Left forelimb (tissue), 1 donor: ENCODE results near the gene IRF2BP2.
A peak's percentile ranks its signal among the peaks of the same experiment; 100 is the strongest.

ENCODE experiments used
- DNase-seq: peaks from one replicate; pipeline ENCODE4 v3.0.0-alpha.2; 2018; ENCODE audit warnings: low spot score

IRF2BP2 gene

GRCh38 chr1:234613128-234613875 lies 3.3 kb upstream of the IRF2BP2 start:
- DNase-seq = no peak

GRCh38 chr1:234612352-234613127 lies 2.6 kb upstream of the IRF2BP2 start:
- DNase-seq = peak; percentile 90

- no peak for DNase-seq
Measured at GRCh38 chr1:234611847-234612351, 1.9 kb upstream of the IRF2BP2 start.

- no peak for DNase-seq
Measured at GRCh38 chr1:234611225-234611846, 1.4 kb upstream of the IRF2BP2 start.

DNA sequence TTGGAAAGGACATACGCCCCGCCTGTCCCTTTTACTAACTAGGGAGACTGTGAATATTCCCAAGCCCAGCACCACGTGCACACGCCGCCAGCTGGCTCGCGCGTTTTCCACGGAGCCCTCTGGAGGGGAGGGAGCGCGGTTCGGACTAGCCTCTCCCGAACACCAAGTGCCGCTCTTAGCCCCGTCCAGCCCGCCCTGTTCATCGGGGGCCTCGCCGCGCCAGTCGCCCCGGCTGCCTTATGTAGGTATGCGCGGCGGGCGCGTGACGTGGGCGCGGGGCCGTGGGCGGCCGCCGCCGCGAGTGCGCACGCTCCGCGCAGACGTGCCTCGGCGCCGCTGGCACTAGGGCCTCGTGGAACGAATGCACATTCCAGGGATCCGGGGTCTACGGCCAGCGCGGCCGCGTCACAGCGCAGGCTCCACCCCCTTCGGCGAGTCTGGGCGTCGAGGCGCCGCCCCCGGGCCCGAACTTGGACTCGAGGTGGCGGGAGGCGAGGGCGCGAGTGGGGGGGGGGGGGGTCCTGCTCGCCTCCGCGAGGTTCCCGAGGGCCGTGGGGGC lies 767 bp upstream of the IRF2BP2 start:
- peak; percentile 96 for DNase-seq

GRCh38 chr1:234609691-234610042 lies 311 bp downstream of the IRF2BP2 start:
- DNase-seq = no peak

- no peak for DNase-seq
Measured at GRCh38 chr1:234608911-234609690, 877 bp downstream of the IRF2BP2 start.

- no peak for DNase-seq
Measured at GRCh38 chr1:234608025-234608910, 1.7 kb downstream of the IRF2BP2 start.

DNA sequence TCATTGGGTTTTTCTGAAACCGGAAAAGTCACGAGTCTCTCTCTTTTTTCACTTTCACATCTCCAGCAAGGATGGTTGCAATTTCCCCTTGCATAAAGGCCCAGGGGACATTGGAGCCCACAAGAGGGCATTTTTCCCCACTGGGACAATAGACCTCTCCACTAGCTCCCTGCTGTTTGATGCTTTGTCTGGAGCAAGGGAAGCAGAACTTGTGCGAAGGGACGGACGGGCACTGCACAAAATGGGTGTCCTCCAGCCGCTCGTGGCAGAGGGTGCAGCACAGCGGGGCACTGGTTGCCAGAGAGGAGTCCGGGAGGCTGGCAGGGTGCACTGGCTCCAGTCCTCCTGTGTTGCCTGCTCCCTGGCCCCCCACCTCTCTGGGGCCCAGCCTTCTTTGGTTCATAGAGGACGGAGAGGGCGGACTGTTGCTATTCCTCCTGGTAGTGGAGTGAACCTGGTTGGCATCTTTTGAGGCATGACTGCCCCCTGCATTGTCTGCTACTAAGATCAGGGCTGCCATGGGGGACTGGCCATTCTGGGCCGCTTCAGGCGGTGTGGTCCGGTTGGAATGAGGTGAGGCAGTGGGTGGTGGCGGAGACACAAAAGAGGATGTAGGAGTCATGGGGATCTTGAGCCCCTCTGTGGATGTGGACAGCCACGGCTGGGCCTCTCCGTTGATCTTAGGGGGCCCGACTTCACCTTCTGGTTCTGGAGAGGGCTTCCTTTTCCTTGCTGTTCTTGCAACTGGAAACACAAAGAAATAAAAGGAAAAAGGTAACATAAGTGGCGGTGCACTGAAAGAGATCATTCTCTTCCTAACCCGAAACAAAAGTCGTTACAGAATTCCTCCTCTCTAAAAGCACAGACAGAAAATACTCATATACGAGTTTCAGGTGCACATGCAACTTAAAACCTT lies 2.6 kb downstream of the IRF2BP2 start:
- DNase-seq = no peak

DNA sequence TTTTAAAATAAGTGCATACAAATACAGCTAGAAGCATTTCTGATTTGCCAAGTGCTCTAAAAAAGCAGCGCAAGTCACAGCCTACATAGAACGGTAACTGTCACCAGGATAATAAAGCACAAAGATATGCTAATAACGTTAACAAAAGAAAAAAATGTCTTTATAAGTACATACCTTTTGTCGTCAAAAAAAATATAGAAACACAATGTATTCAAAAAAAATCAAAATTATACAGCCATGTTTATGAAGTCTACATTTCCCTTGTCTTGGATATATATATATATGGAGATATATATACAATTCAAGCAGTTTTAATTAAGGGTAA lies 3.2 kb downstream of the IRF2BP2 start:
- no peak for DNase-seq

DNA sequence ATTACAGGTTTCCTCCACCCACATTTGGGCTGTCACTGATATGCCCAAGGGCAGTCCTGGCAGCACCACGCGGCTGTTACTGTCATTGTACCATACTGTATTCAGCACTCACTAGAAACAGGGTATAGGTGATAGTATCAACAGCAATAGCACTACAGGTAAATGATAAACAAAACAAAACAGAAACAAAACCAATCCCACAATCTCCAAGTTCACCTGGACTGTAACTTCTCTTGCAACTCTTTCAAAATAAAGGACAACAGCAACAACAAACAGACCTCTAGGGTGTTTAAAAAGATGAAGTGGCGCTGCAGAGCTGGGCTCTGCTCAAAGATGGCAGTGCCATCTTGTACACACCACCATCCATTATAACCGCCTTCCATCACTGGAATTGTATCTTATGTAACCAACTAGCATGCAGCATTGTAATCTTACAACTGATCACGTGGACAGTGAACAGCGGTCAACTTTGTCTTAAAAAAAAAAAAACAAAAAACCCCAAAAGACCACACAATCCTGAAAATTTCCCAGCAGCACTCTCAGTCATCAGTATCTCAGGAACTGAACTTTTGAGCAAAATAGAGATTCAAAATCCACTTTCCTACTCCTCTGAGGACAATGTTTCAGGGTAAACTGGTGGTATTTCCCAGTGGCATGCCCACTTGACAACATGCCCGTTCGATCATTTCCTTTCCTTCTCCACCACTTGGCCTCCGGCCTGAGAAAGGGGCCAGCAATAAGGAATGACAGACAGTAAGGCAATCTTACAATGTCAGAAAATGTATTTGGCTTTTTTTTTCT lies 3.8 kb downstream of the IRF2BP2 start:
- DNase-seq = no peak

GRCh38 chr1:234605399-234605982 lies 4.5 kb downstream of the IRF2BP2 start:
- DNase-seq = no peak

DNA sequence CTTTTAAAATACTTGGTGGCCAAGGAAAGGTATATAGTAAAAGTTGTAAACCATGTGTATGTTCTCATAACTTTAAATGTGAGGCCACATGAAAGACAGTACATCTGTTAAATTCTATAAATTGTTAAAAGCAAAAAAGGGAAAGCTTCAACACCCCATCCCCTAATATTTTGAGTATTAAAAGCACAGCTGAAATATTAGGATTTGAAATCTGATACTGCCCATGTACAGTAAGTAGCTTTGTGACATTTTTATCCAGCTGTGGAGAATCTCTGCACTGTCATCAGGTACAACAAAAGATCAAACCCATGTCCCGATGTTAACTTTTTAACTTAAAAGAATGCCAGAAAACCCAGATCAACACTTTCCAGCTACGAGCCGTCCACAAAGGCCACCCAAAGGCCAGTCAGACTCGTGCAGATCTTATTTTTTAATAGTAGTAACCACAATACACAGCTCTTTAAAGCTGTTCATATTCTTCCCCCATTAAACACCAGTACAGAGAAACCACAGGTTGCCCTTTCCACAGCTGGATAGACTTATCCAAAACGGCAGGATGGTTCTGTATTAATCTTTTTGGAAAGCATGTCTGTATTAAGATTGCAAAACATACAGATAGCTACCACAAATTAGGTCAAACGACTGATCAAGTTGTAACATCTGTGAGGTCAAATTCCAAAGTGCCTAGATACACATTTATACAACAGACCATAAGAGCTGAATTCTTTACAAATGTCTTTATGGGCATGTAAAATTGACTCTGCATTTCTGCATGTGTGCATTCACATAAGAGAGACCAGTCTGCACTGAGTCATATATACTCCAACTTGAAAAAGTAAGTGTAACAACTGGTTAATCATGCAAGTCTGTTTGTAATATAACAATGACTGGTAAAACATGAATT lies 5.2 kb downstream of the IRF2BP2 start:
- no peak for DNase-seq

GRCh38 chr1:234603221-234604204 lies 6.5 kb downstream of the IRF2BP2 start:
- no peak for DNase-seq

- DNase-seq = no peak
Measured at GRCh38 chr1:234602334-234603220, 7.4 kb downstream of the IRF2BP2 start.
